ENCODE measurements around the gene TTF2. TPM values are rescaled to one million over a fixed set of nuclear protein-coding genes. Genes with fewer than 3 reads are reported as not detected.

TTF2 gene
- total RNA-seq, 2 donors from 2014 or later: 11.2 to 11.6 TPM

GRCh38 chr1:117142200-117142599 is 82.1 kb downstream of the TTF2 start:
- no peaks in the 10 kb centered on the region for H3K4me1 ChIP-seq (replicated peaks)
- H3K27ac ChIP-seq: no peak overlapping the region
- intact Hi-C loops (cut with DNase I): no loop called here
- no peaks in the 10 kb centered on the region for H3K9me3 ChIP-seq
- DNase-seq (ENCODE audit: low spot score): no peak
- no peaks in the 10 kb centered on the region for H3K27me3 ChIP-seq (replicated peaks; ENCODE audit: insufficient read depth)
- WGBS: 70% methylated on average over 2 of the region's 2 CpGs
- no peak overlapping the region for H3K4me3 ChIP-seq
- no peaks in the 10 kb centered on the region for H3K36me3 ChIP-seq
- no peak for TF ChIP-seq POLR2A (IDR thresholded peaks at IDR 0.05)
- TF ChIP-seq POLR2AphosphoS5 (IDR thresholded peaks at IDR 0.05): no peak
- no peak for TF ChIP-seq CTCF (IDR thresholded peaks at IDR 0.05)

- intact Hi-C loops (cut with DNase I): no loop called here
- H3K4me3 ChIP-seq: no peak overlapping the region
- no peaks in the 10 kb centered on the region for H3K36me3 ChIP-seq
Observed at GRCh38 chr1:117143172-117143571, 83.0 kb downstream of the TTF2 start.

GRCh38 chr1:117143871-117144270 is 83.7 kb downstream of the TTF2 start:
- Histone ChIP-seq H3K4me3 (no peak overlapping the region), H3K4me1 (replicated peaks) (no peaks in the 10 kb centered on the region), H3K27me3 (replicated peaks; ENCODE audit: insufficient read depth) (no peaks in the 10 kb centered on the region), H3K27ac (no peak overlapping the region), H3K9me3 (no peaks in the 10 kb centered on the region), H3K36me3 (no peaks in the 10 kb centered on the region)
- no peak for DNase-seq (ENCODE audit: low spot score)
- 63% methylated on average over 3 of the region's 3 CpGs for WGBS
- intact Hi-C loops (cut with DNase I): no loop called here
- TF ChIP-seq CTCF (IDR thresholded peaks at IDR 0.05): no peak
- no peak for TF ChIP-seq POLR2AphosphoS5 (IDR thresholded peaks at IDR 0.05)
- TF ChIP-seq POLR2A (IDR thresholded peaks at IDR 0.05): no peak

More at GRCh38 chr1:117143172-117143571, 83.0 kb downstream of the TTF2 start:
- H3K9me3 ChIP-seq: no peaks in the 10 kb centered on the region
- H3K27ac ChIP-seq: no peak overlapping the region
- H3K4me1 ChIP-seq (replicated peaks): no peaks in the 10 kb centered on the region
- no peaks in the 10 kb centered on the region for H3K27me3 ChIP-seq (replicated peaks; ENCODE audit: insufficient read depth)
- TF ChIP-seq CTCF (IDR thresholded peaks at IDR 0.05) (no peak), POLR2A (IDR thresholded peaks at IDR 0.05) (no peak), POLR2AphosphoS5 (IDR thresholded peaks at IDR 0.05) (no peak)
- no peak for DNase-seq (ENCODE audit: low spot score)

GRCh38 chr1:117146072-117146471 is 85.9 kb downstream of the TTF2 start:
- H3K27ac ChIP-seq: no peak overlapping the region
- no peaks in the 10 kb centered on the region for H3K27me3 ChIP-seq (replicated peaks; ENCODE audit: insufficient read depth)
- H3K36me3 ChIP-seq: no peaks in the 10 kb centered on the region
- intact Hi-C loops (cut with DNase I): no loop called here
- H3K4me1 ChIP-seq (replicated peaks): no peaks in the 10 kb centered on the region
- DNase-seq (ENCODE audit: low spot score): no peak
- H3K4me3 ChIP-seq: no peak overlapping the region
- 93% methylated on average over 2 of the region's 2 CpGs for WGBS
- no peak for TF ChIP-seq CTCF (IDR thresholded peaks at IDR 0.05)
- TF ChIP-seq POLR2A (IDR thresholded peaks at IDR 0.05): no peak
- no peak for TF ChIP-seq POLR2AphosphoS5 (IDR thresholded peaks at IDR 0.05)
- no peaks in the 10 kb centered on the region for H3K9me3 ChIP-seq

GRCh38 chr1:117146575-117147340 is 86.6 kb downstream of the TTF2 start:
- Histone ChIP-seq H3K4me1 (replicated peaks) (no peaks in the 10 kb centered on the region), H3K27ac (no peak overlapping the region), H3K27me3 (replicated peaks; ENCODE audit: insufficient read depth) (no peaks in the 10 kb centered on the region), H3K9me3 (no peaks in the 10 kb centered on the region), H3K36me3 (no peaks in the 10 kb centered on the region), H3K4me3 (no peak overlapping the region)
- WGBS: 78% methylated on average over 8 of the region's 8 CpGs
- intact Hi-C loops (cut with DNase I): no loop called here
- TF ChIP-seq CTCF (IDR thresholded peaks at IDR 0.05): no peak
- TF ChIP-seq POLR2A (IDR thresholded peaks at IDR 0.05): no peak
- TF ChIP-seq POLR2AphosphoS5 (IDR thresholded peaks at IDR 0.05): no peak
- no peak for DNase-seq (ENCODE audit: low spot score)
